Measurements from ENCODE around the gene FAM107A.

Gene FAM107A

DNA sequence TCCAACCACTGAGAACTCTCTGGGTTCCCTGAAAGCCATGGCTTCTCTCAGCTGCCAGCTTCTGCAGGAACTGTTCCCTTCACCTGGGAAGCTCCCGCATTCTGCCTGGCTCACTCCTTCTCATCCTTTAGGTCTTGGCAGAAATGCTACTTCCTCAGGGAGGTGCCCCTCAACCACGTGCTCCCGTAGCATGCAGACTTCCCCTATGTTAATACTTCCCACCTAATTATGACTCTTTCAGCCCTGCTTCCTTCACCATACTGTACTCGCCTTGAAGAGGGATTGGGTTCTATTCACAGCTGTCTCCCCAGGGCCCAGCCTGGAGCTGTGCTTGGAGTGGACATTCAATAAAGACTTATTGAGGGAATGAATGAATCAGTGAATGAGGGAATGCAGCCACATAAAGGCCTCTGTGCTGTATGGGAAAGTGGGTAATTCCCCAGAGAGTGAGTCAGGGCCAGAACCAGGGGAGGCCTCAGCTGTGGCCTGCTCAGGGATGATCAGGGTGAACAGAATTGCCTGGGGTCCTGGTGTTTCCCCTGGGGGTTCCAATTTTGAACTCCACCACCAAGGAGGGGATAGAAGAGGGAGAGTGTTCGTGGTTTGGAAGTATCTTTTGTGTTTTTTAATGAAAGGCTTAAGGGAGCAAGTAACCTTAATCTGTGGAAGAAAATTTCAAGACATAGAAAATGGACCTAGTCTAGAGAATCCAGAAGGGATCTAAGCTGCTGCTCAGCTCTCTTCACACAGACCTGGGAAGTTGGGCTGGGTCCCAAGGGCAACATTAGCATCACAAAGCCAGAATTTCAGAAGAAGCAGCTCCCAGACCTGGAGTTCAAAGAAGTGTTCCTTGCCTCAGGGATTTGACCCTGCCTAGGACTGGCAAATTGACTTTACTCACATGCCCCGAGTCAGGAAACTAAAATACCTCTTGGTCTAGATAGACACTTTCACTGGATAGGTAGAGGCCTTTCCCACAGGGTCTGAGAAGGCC, 14.6 kb upstream of the FAM107A start:
- no peak for DNase-seq (ENCODE audit: low read depth)

DNA sequence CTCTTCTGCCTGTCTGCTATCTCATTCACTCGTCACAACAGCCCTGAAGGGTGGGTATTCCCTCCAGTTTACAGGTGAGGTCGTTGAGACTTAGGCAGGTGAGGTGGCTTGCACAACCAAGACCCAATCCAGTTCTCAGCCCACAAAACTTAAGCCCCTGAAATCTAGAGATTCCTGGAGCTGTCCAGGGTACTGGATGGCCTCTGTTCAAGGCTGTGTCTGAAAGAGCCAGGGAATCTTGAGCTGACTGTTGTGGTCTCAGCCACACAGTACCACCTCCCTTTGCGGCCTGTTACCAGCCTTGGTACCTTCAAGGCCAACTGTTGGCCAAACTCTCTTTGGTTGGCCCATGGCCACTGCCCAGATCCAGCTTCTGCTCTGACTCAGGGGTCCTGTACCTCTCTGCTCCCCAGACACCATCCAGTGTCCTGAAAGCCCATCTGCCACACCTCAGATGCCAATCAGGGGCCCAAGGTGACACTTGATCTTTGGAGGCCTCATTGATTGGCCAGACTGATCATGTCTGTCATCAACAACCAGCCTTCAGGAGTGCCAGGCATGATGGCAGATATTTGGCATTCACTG, 10.9 kb upstream of the FAM107A start:
- DNase-seq (ENCODE audit: low read depth) = no peak

- no peak for DNase-seq (ENCODE audit: low read depth)
These were observed 9.6 kb upstream of the FAM107A start for GRCh38 chr3:58586776-58587192.

GRCh38 chr3:58585994-58586393, 8.8 kb upstream of the FAM107A start:
- no peak for DNase-seq (ENCODE audit: low read depth)

DNA sequence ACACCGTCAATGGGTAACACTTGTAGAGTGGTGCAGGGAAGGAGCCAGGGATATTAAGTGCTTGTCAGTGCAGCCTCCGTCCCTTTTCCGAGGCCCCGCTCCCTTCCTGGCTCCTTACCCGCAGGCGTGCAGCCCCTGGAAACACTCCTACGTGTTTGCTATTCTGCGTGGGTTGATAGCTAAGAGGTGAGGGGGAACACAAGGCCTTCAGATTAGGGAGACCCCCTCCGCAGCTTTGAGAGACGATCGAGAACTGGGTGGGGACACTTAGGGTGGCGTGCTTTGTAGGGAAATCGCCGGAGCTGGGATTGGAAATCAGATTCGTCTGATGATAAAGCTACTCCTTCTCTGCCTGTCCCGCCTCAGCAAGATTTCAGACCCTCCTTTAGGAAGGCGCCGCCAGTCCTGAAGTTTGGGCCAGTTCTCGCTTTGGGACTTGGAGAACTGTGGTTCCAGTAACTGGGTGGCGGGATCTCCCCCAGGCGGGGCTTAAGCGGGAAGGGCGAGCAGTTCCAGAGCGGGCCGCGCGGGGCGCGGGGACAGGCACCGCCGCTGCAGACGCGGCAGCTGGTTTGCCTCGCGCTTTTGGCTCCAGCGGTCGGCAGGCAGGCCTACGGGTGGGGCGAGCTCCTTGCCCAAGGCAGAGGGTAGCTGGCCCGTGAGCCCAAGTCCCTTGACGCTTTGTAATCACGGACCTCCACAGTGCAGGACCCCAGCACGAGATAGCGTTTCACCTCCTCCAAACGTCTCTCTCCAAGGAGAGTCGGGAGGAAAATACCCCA, 8.0 kb upstream of the FAM107A start:
- peak; percentile 52 for DNase-seq (ENCODE audit: low read depth)

GRCh38 chr3:58584690-58585004, 7.5 kb upstream of the FAM107A start:
- DNase-seq (ENCODE audit: low read depth) = no peak

GRCh38 chr3:58581328-58582091, 4.3 kb upstream of the FAM107A start:
- DNase-seq (ENCODE audit: low read depth) = no peak

- no peak for DNase-seq (ENCODE audit: low read depth)
These were observed 3.7 kb upstream of the FAM107A start for GRCh38 chr3:58580826-58581327.

- DNase-seq (ENCODE audit: low read depth) = no peak
These were observed 1.7 kb upstream of the FAM107A start for GRCh38 chr3:58578873-58579272.

DNA sequence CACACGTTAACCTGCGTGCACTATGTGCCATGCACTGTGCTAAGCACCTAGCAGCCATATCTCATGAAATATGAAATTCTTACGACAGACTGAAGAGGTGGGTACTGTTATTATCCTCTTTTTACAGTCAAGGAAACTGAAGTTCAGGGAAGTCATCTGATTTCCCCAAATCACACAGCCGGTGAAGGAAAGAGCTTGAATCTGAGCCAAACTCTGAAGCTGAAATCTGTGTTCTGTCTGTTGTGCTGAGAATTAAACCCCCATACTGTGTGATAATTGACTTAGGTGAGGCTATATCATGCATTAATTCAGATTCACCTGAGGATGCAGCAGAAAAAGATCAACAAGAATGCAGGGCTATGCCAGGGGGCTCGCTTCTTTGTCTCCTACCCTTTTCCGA, 475 bp downstream of the FAM107A start:
- no peak for DNase-seq (ENCODE audit: low read depth)

GRCh38 chr3:58575971-58576652, 1.1 kb downstream of the FAM107A start:
- no peak for DNase-seq (ENCODE audit: low read depth)

GRCh38 chr3:58574682-58575081, 2.5 kb downstream of the FAM107A start:
- DNase-seq (ENCODE audit: low read depth) = no peak

GRCh38 chr3:58574106-58574505, 3.1 kb downstream of the FAM107A start:
- DNase-seq (ENCODE audit: low read depth) = no peak

GRCh38 chr3:58573640-58574039, 3.6 kb downstream of the FAM107A start:
- DNase-seq (ENCODE audit: low read depth) = no peak

DNA sequence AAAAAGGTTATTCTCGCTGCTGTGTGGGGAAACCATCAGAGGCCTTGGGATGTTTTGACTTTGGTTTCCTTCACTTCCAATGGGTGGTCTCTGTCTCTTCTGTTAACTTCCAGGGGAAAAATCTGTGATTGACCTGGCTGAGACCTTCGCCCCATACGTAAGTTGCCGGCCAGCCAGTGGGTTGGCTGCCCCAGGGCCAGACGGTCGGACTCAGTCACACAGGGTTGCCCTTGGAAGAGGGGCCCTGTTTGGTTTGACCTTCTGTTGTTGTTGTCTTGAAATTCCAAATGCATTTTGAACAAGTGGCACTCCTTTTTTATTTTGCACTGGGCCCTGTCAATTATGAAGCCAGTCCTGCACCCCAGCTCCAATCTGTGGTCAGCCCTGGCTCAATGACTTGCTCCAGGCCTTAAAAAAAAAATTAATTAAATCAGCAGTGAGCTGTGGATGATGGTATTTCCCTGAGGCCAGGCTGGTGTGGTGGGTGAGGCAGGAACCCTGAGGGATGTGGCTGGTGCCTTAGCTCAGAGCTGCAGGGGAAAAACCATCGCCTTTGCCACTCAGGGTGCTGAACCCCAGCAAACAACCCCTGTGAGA, 4.5 kb downstream of the FAM107A start:
- DNase-seq (ENCODE audit: low read depth) = no peak

GRCh38 chr3:58572013-58572633, 5.1 kb downstream of the FAM107A start:
- DNase-seq (ENCODE audit: low read depth) = no peak

DNA sequence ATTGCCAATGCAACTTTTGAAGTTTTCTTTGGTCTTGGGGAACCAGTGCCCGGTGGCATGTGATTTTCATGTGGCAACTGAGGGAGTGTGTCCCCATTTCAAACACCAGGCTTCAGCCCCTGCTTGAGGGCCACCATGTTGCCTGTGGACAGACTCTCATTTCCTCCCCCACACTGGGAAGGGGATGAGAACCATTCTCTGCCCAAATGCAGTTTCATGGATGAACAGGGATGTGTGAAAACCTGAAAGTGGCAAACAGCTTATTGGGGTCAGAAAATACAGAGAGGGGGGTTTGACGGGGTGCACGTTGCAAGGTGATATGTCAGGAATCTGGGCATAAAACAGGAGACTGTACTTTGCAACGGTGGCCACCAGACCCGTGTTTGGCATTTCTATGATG, 6.3 kb downstream of the FAM107A start:
- DNase-seq (ENCODE audit: low read depth) = no peak

- DNase-seq (ENCODE audit: low read depth) = no peak
These were observed 7.7 kb downstream of the FAM107A start for GRCh38 chr3:58569287-58570001.

DNA sequence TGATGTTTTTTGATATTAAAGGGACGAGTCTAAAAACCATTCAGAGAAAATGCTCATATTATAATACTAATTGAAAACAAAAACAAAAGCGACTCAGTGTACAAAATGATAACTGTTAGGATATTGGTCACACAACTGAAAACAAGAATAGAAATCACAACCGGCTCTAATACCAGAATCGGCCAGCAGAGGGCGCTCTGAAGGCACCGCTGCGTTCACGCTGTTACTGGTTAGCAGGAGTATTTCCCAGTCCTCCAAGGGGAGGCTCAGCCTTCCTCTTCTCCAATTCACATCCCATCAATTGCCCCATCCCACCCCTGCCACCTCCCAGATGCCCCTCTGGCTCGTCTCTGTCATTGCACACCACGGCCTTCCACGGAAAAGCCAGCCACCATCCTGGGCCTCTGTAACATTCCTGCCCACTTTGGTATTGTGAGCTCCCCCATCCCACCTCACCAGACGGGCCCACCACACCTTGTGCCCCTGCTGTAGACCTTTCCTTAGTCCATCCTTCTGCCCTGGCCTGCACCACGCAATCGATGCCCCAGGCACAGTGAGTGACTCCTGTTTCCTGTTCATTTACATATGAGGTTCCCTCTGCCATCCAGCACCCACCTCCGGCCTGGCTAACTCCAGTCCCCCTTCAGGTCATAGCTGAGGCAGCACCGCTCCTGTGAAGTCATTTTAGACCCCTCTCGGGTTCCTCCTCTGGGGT, 8.5 kb downstream of the FAM107A start:
- peak; percentile 51 for DNase-seq (ENCODE audit: low read depth)
